Suprapubic skin (tissue), 4 donors: Measurements from ENCODE around the gene CRTAC1. TPM values are rescaled to one million over a fixed set of nuclear protein-coding genes. Genes with fewer than 3 reads are reported as not detected.

Experiments used
- DNase-seq, 2 donors: peaks; one replicate each; pipeline ENCODE4 v3.0.0-alpha.2; 2019; ENCODE audit warnings: low spot score in 2 of 2
- H3K27ac ChIP-seq: fragments of 200-600 bp; sonication (generic); one replicate; pipeline ENCODE4 v1.5.1; 2019
- H3K27me3 ChIP-seq: fragments of 200-600 bp; sonication (generic); one replicate; pipeline ENCODE4 v1.5.1; 2019
- H3K36me3 ChIP-seq: fragments of 200-600 bp; sonication (generic); one replicate; pipeline ENCODE4 v1.5.1; 2019
- H3K4me1 ChIP-seq: fragments of 200-600 bp; sonication (generic); one replicate; pipeline ENCODE4 v1.5.1; 2019
- H3K4me3 ChIP-seq: fragments of 200-600 bp; sonication (generic); one replicate; pipeline ENCODE4 v1.5.1; 2019; ENCODE audit warnings: mild to moderate bottlenecking
- H3K9me3 ChIP-seq: fragments of 200-600 bp; sonication (generic); one replicate; pipeline ENCODE4 v1.5.1; 2019
- EP300 ChIP-seq: sonication (generic); formaldehyde crosslinking; IDR thresholded peaks from one replicate; pipeline ENCODE4 v1.6.1; 2017; ENCODE audit warnings: antibody characterized with exemption
- POLR2A ChIP-seq, 2 donors: fragments of 450-650 bp; IDR thresholded peaks; one replicate each; pipeline ENCODE4 v1.6.1; 2017; ENCODE audit warnings: antibody characterized with exemption in 2 of 2, mild to moderate bottlenecking in 2 of 2, moderate library complexity in 2 of 2
- POLR2AphosphoS5 ChIP-seq, 3 donors: sonication (generic); formaldehyde crosslinking; IDR thresholded peaks; one replicate each; pipeline ENCODE4 v1.6.1; 2017; ENCODE audit warnings: antibody characterized with exemption in 3 of 3
- whole genome bisulfite sequencing: methylation state at CpG from one replicate; pipeline ENCODE4 v1.1.5; 2018; 5-methylcytosine and 5-hydroxymethylcytosine counted together
- total RNA-seq, 4 donors: library from RNA; depleted of rRNA; stranded (reverse); fragments of >200 nt; gene quantifications; one replicate each; pipeline ENCODE4 v1.1.0, GENCODE V29; 2016
- TF ChIP-seq, protein P1 (sequence below), 2 donors: fragments of 200-600 bp in 1 of 2; fragments of 450-650 bp in 1 of 2; sonication (generic) in 1 of 2; IDR thresholded peaks; one replicate each; pipeline ENCODE4 v1.5.1; 2016 to 2019; ENCODE audit warnings: antibody characterized with exemption in 2 of 2, mild to moderate bottlenecking in 1 of 2, moderate library complexity in 1 of 2

The CRTAC1 gene
- total RNA-seq, 4 donors from 2014 or later, result 1.3 to 5.1 (median 2.2) TPM

DNA sequence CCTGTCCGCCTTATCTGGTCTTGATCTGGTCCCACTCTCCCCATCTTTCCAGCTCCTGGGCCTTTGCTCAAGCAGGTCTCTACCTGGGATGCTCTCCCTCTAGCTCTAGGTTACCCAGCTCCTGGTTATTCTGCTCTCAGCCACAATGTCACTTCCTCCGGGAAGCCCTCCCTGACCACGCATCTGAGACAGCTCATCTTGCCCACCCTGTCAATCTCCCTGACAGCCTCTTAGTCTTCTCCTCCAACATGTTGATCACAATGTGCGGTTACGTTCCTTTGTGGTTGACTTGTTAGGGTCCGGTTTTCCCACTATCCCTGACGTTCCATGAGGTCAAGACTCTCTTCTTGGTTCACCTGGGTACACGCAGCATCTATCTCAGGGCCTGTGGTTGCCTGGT lies 125.1 kb downstream of the CRTAC1 start:
- H3K4me1 ChIP-seq, result peaks cover 5% of the 10 kb centered on the region
- TF ChIP-seq EP300 (no peak), POLR2A (IDR thresholded peaks at IDR 0.05) (no peak)
- no peak overlapping the region for H3K4me3 ChIP-seq
- H3K27me3 ChIP-seq, result peaks cover 16% of the 10 kb centered on the region
- no peaks in the 10 kb centered on the region for H3K36me3 ChIP-seq
- no peak for DNase-seq
- H3K27ac ChIP-seq, result no peak overlapping the region
- 88% methylated on average over 8 of the region's 8 CpGs for WGBS
- no peaks in the 10 kb centered on the region for H3K9me3 ChIP-seq

- no peaks in the 10 kb centered on the region for H3K36me3 ChIP-seq
- DNase-seq, result no peak
- WGBS, result 84% methylated on average over 9 of the region's 11 CpGs
- no peaks in the 10 kb centered on the region for H3K9me3 ChIP-seq
- TF ChIP-seq, protein P1, sequence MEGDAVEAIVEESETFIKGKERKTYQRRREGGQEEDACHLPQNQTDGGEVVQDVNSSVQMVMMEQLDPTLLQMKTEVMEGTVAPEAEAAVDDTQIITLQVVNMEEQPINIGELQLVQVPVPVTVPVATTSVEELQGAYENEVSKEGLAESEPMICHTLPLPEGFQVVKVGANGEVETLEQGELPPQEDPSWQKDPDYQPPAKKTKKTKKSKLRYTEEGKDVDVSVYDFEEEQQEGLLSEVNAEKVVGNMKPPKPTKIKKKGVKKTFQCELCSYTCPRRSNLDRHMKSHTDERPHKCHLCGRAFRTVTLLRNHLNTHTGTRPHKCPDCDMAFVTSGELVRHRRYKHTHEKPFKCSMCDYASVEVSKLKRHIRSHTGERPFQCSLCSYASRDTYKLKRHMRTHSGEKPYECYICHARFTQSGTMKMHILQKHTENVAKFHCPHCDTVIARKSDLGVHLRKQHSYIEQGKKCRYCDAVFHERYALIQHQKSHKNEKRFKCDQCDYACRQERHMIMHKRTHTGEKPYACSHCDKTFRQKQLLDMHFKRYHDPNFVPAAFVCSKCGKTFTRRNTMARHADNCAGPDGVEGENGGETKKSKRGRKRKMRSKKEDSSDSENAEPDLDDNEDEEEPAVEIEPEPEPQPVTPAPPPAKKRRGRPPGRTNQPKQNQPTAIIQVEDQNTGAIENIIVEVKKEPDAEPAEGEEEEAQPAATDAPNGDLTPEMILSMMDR (IDR thresholded peaks at IDR 0.05), result no peak
- TF ChIP-seq POLR2AphosphoS5 (IDR thresholded peaks at IDR 0.05) (no peak), POLR2A (IDR thresholded peaks at IDR 0.05) (no peak), EP300 (no peak)
- peaks cover 19% of the 10 kb centered on the region for H3K27me3 ChIP-seq
- no peak overlapping the region for H3K27ac ChIP-seq
- H3K4me3 ChIP-seq, result no peak overlapping the region
- H3K4me1 ChIP-seq, result peaks cover 5% of the 10 kb centered on the region
These were observed 125.8 kb downstream of the CRTAC1 start for GRCh38 chr10:97904576-97904975.

DNA sequence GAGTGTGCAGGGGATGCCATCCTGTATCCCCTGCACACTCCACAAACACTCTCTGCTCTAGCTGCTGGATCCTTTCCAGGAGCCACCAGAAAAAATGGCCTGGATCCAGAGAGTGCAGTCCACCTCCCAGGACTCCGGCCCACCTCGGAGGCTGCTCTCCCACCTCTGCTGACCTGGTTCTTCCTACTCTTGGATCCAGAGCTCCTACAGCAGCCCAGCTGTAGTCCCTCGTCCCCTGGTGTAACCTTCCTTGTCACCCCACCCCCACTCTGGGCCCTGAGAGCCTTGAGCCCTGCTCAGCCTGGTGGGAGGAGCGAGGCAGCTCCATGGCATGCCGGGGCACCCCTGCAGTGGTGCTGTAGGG lies 126.4 kb downstream of the CRTAC1 start:
- Histone ChIP-seq H3K4me3 (no peak overlapping the region), H3K27me3 (peaks cover 19% of the 10 kb centered on the region), H3K4me1 (peaks cover 5% of the 10 kb centered on the region), H3K36me3 (no peaks in the 10 kb centered on the region), H3K9me3 (no peaks in the 10 kb centered on the region), H3K27ac (no peak overlapping the region)
- DNase-seq, result no peak
- WGBS, result 79% methylated on average over 5 of the region's 5 CpGs
- TF ChIP-seq EP300 (no peak), POLR2A (IDR thresholded peaks at IDR 0.05) (no peak), POLR2AphosphoS5 (IDR thresholded peaks at IDR 0.05) (no peak)
- TF ChIP-seq, protein P1 (IDR thresholded peaks at IDR 0.05), result no peak

- no peak for DNase-seq
- H3K9me3 ChIP-seq, result no peaks in the 10 kb centered on the region
- H3K36me3 ChIP-seq, result no peaks in the 10 kb centered on the region
- TF ChIP-seq EP300 (no peak), POLR2AphosphoS5 (IDR thresholded peaks at IDR 0.05) (no peak), POLR2A (IDR thresholded peaks at IDR 0.05) (no peak)
- TF ChIP-seq, protein P1 (IDR thresholded peaks at IDR 0.05), result no peak
- H3K4me1 ChIP-seq, result peaks cover 5% of the 10 kb centered on the region
- H3K27me3 ChIP-seq, result peaks cover 19% of the 10 kb centered on the region
- no peak overlapping the region for H3K27ac ChIP-seq
- 54% methylated on average over 7 of the region's 9 CpGs for WGBS
- no peak overlapping the region for H3K4me3 ChIP-seq
These were observed 127.0 kb downstream of the CRTAC1 start for GRCh38 chr10:97903128-97904017.

DNA sequence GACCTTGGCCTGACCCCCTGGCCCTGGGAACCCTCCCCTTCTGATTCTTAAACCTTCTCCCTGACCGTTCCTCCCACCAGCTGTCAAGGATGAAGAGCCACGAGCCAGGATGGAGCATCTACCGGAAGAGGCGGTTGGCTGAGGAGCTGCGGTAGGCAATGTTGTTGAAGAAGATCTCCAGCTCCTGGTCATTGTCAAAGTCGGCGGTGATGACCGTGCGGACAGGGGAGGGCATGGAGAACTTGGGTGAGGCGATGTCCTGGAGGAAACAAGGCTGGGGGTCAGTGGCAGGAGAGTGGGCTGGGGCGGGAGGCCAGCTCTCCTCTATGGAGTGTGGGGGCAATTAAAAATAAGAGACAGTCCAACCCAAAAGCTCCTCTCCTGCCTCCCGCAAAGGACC lies 129.0 kb downstream of the CRTAC1 start:
- TF ChIP-seq EP300, result no peak
- TF ChIP-seq, protein P1 (IDR thresholded peaks at IDR 0.05), result no peak
- TF ChIP-seq POLR2AphosphoS5 (IDR thresholded peaks at IDR 0.05), result no peak
- TF ChIP-seq POLR2A (IDR thresholded peaks at IDR 0.05), result no peak
- H3K4me1 ChIP-seq, result peaks cover 5% of the 10 kb centered on the region
- DNase-seq, result no peak
- H3K9me3 ChIP-seq, result no peaks in the 10 kb centered on the region
- peaks cover 25% of the 10 kb centered on the region for H3K27me3 ChIP-seq
- no peak overlapping the region for H3K4me3 ChIP-seq
- H3K36me3 ChIP-seq, result no peaks in the 10 kb centered on the region
- H3K27ac ChIP-seq, result no peak overlapping the region
- WGBS, result 89% methylated on average over 12 of the region's 12 CpGs
